Measurements from ENCODE around the gene ACKR2.

The ACKR2 gene

GRCh38 chr3:42852441-42852840 lies 43.2 kb downstream of the ACKR2 start:
- no peak for DNase-seq (ENCODE audit: low spot score)
- in situ Hi-C loops (cut with MboI; ENCODE audit: low sequenced_read_pairs, unreplicated experiment), result no loop called here

GRCh38 chr3:42853056-42853455 lies 43.8 kb downstream of the ACKR2 start:
- DNase-seq (ENCODE audit: low spot score), result no peak
- in situ Hi-C loops (cut with MboI; ENCODE audit: low sequenced_read_pairs, unreplicated experiment), result no loop called here
- TF ChIP-seq, protein P1, sequence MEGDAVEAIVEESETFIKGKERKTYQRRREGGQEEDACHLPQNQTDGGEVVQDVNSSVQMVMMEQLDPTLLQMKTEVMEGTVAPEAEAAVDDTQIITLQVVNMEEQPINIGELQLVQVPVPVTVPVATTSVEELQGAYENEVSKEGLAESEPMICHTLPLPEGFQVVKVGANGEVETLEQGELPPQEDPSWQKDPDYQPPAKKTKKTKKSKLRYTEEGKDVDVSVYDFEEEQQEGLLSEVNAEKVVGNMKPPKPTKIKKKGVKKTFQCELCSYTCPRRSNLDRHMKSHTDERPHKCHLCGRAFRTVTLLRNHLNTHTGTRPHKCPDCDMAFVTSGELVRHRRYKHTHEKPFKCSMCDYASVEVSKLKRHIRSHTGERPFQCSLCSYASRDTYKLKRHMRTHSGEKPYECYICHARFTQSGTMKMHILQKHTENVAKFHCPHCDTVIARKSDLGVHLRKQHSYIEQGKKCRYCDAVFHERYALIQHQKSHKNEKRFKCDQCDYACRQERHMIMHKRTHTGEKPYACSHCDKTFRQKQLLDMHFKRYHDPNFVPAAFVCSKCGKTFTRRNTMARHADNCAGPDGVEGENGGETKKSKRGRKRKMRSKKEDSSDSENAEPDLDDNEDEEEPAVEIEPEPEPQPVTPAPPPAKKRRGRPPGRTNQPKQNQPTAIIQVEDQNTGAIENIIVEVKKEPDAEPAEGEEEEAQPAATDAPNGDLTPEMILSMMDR (IDR thresholded peaks at IDR 0.05; ENCODE audit: borderline replicate concordance, control extremely low read depth, extremely low read depth, insufficient read depth, missing control alignments), result no peak

More at GRCh38 chr3:42852441-42852840, 43.2 kb downstream of the ACKR2 start:
- TF ChIP-seq, protein P1 (IDR thresholded peaks at IDR 0.05; ENCODE audit: borderline replicate concordance, control extremely low read depth, extremely low read depth, insufficient read depth, missing control alignments), result no peak

GRCh38 chr3:42853739-42854302 lies 44.6 kb downstream of the ACKR2 start:
- DNase-seq (ENCODE audit: low spot score), result no peak
- TF ChIP-seq, protein P1 (IDR thresholded peaks at IDR 0.05; ENCODE audit: borderline replicate concordance, control extremely low read depth, extremely low read depth, insufficient read depth, missing control alignments), result no peak
- in situ Hi-C loops (cut with MboI; ENCODE audit: low sequenced_read_pairs, unreplicated experiment), result no loop called here

DNA sequence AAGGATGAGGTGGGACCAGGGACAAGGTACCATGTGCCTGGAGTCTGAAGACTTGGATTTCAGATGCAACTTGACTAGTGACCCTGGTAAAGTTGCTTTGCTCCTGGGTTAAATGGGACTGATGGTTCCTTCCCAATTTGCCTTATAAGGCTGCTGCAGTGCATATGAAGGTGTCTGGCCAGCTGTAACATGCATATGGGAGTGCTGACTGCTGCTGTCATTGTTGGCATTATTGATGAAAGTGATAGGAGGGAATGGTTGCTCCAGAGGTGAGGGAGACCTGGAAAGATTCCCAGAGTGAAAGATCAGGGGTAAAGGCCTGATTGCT lies 45.9 kb downstream of the ACKR2 start:
- no peak for DNase-seq (ENCODE audit: low spot score)
- TF ChIP-seq, protein P1 (IDR thresholded peaks at IDR 0.05; ENCODE audit: borderline replicate concordance, control extremely low read depth, extremely low read depth, insufficient read depth, missing control alignments), result no peak
- in situ Hi-C loops (cut with MboI; ENCODE audit: low sequenced_read_pairs, unreplicated experiment), result no loop called here

GRCh38 chr3:42855547-42856380 lies 46.5 kb downstream of the ACKR2 start:
- DNase-seq (ENCODE audit: low spot score), result no peak
- in situ Hi-C loops (cut with MboI; ENCODE audit: low sequenced_read_pairs, unreplicated experiment), result no loop called here
- TF ChIP-seq, protein P1 (IDR thresholded peaks at IDR 0.05; ENCODE audit: borderline replicate concordance, control extremely low read depth, extremely low read depth, insufficient read depth, missing control alignments), result no peak

- in situ Hi-C loops (cut with MboI; ENCODE audit: low sequenced_read_pairs, unreplicated experiment), result no loop called here
- TF ChIP-seq, protein P1 (IDR thresholded peaks at IDR 0.05; ENCODE audit: borderline replicate concordance, control extremely low read depth, extremely low read depth, insufficient read depth, missing control alignments), result no peak
- no peak for DNase-seq (ENCODE audit: low spot score)
Observed at GRCh38 chr3:42856544-42856943, 47.3 kb downstream of the ACKR2 start.

Measured in GM13976 (cell line).